SJCRH30 (cell line): Measurements from ENCODE around the gene WWOX. TPM values are rescaled to one million over a fixed set of nuclear protein-coding genes. Genes with fewer than 3 reads are reported as not detected.

Source experiments
- DNase-seq, 2 experiments: peaks; one replicate each; pipeline ENCODE4 v3.0.0-alpha.2; 2015 to 2020
- H3K27ac ChIP-seq: fragments of 250-450 bp; sonication (Bioruptor Pico); 2 replicates; pipeline ENCODE4 v1.5.1; 2020; ENCODE audit warnings: mild to moderate bottlenecking, moderate library complexity
- H3K27me3 ChIP-seq: fragments of 250-450 bp; sonication (Bioruptor Pico); 2 replicates; pipeline ENCODE4 v1.5.1; 2020; ENCODE audit warnings: mild to moderate bottlenecking, moderate library complexity
- H3K36me3 ChIP-seq: fragments of 250-450 bp; sonication (Bioruptor Pico); 2 replicates; pipeline ENCODE4 v1.5.1; 2020; ENCODE audit warnings: mild to moderate bottlenecking, moderate library complexity
- H3K4me1 ChIP-seq: fragments of 250-450 bp; sonication (Bioruptor Pico); 2 replicates; pipeline ENCODE4 v1.5.1; 2020; ENCODE audit warnings: mild to moderate bottlenecking, moderate library complexity
- H3K4me3 ChIP-seq: fragments of 250-450 bp; sonication (Bioruptor Pico); 2 replicates; pipeline ENCODE4 v1.5.1; 2020; ENCODE audit warnings: mild to moderate bottlenecking, moderate library complexity
- H3K9me3 ChIP-seq: fragments of 250-450 bp; sonication (Bioruptor Pico); replicated peaks from 2 replicates; pipeline ENCODE4 v1.5.1; 2020; ENCODE audit warnings: mild to moderate bottlenecking, moderate library complexity
- total RNA-seq: library from RNA; depleted of rRNA; stranded (reverse); fragments of >200 nt; shearing (Covaris generic); gene quantifications from 2 replicates; pipeline ENCODE4 v1.2.3, GENCODE V29; 2014

Gene WWOX
- total RNA-seq, 1 experiment from 2014 or later: 16.4 TPM

- DNase-seq: no peak
- no peaks in the 10 kb centered on the region for H3K9me3 ChIP-seq
- peaks cover 3% of the 10 kb centered on the region; the same call in 1 of the 2 replicates for H3K4me1 ChIP-seq
- H3K4me3 ChIP-seq: no peak overlapping the region
- no peaks in the 10 kb centered on the region for H3K36me3 ChIP-seq
- H3K27ac ChIP-seq: no peak overlapping the region
- no peaks in the 10 kb centered on the region for H3K27me3 ChIP-seq
These were observed 660.1 kb downstream of the WWOX start for GRCh38 chr16:78759596-78759995.

GRCh38 chr16:78760611-78761010 is 661.2 kb downstream of the WWOX start:
- DNase-seq: no peak
- Histone ChIP-seq H3K36me3 (no peaks in the 10 kb centered on the region), H3K4me3 (no peak overlapping the region), H3K9me3 (no peaks in the 10 kb centered on the region), H3K27me3 (no peaks in the 10 kb centered on the region), H3K4me1 (peaks cover 3% of the 10 kb centered on the region; the same call in 1 of the 2 replicates), H3K27ac (no peak overlapping the region)

GRCh38 chr16:78761427-78761826 is 662.0 kb downstream of the WWOX start:
- H3K27me3 ChIP-seq: no peaks in the 10 kb centered on the region
- H3K4me1 ChIP-seq: peaks cover 3% of the 10 kb centered on the region; the same call in 1 of the 2 replicates
- DNase-seq: peak in 1 of 2 experiments; percentile 20
- no peaks in the 10 kb centered on the region for H3K9me3 ChIP-seq
- no peak overlapping the region for H3K27ac ChIP-seq
- H3K4me3 ChIP-seq: no peak overlapping the region
- H3K36me3 ChIP-seq: no peaks in the 10 kb centered on the region

GRCh38 chr16:78762222-78762621 is 662.8 kb downstream of the WWOX start:
- DNase-seq: no peak

GRCh38 chr16:78763821-78764440 is 664.5 kb downstream of the WWOX start:
- Histone ChIP-seq H3K36me3 (no peaks in the 10 kb centered on the region), H3K9me3 (no peaks in the 10 kb centered on the region), H3K4me1 (peaks cover 3% of the 10 kb centered on the region; the same call in 1 of the 2 replicates), H3K27me3 (no peaks in the 10 kb centered on the region), H3K4me3 (no peak overlapping the region), H3K27ac (no peak overlapping the region)
- no peak for DNase-seq

More at GRCh38 chr16:78762222-78762621, 662.8 kb downstream of the WWOX start:
- Histone ChIP-seq H3K27me3 (no peaks in the 10 kb centered on the region), H3K27ac (no peak overlapping the region), H3K4me1 (peaks cover 3% of the 10 kb centered on the region; the same call in 1 of the 2 replicates), H3K36me3 (no peaks in the 10 kb centered on the region), H3K9me3 (no peaks in the 10 kb centered on the region), H3K4me3 (no peak overlapping the region)

GRCh38 chr16:78764478-78764877 is 665.0 kb downstream of the WWOX start:
- no peak for DNase-seq
- no peak overlapping the region for H3K27ac ChIP-seq
- H3K27me3 ChIP-seq: no peaks in the 10 kb centered on the region
- no peaks in the 10 kb centered on the region for H3K9me3 ChIP-seq
- H3K4me3 ChIP-seq: no peak overlapping the region
- H3K36me3 ChIP-seq: no peaks in the 10 kb centered on the region
- H3K4me1 ChIP-seq: peaks cover 3% of the 10 kb centered on the region; the same call in 1 of the 2 replicates

GRCh38 chr16:78768226-78768625 is 668.8 kb downstream of the WWOX start:
- no peaks in the 10 kb centered on the region for H3K27me3 ChIP-seq
- no peak for DNase-seq
- H3K27ac ChIP-seq: no peak overlapping the region
- no peaks in the 10 kb centered on the region for H3K9me3 ChIP-seq
- H3K4me1 ChIP-seq: no peaks in the 10 kb centered on the region
- no peaks in the 10 kb centered on the region for H3K36me3 ChIP-seq
- H3K4me3 ChIP-seq: no peak overlapping the region

GRCh38 chr16:78768718-78769117 is 669.3 kb downstream of the WWOX start:
- Histone ChIP-seq H3K4me1 (no peaks in the 10 kb centered on the region), H3K36me3 (no peaks in the 10 kb centered on the region), H3K9me3 (no peaks in the 10 kb centered on the region), H3K4me3 (no peak overlapping the region), H3K27ac (no peak overlapping the region), H3K27me3 (no peaks in the 10 kb centered on the region)
- no peak for DNase-seq

GRCh38 chr16:78770353-78771091 is 671.1 kb downstream of the WWOX start:
- H3K4me3 ChIP-seq: no peak overlapping the region
- no peaks in the 10 kb centered on the region for H3K36me3 ChIP-seq
- no peaks in the 10 kb centered on the region for H3K4me1 ChIP-seq
- peak; percentile 48 to 68 for DNase-seq
- no peaks in the 10 kb centered on the region for H3K27me3 ChIP-seq
- H3K27ac ChIP-seq: no peak overlapping the region
- no peaks in the 10 kb centered on the region for H3K9me3 ChIP-seq

GRCh38 chr16:78773291-78773702 is 673.8 kb downstream of the WWOX start:
- no peaks in the 10 kb centered on the region for H3K27me3 ChIP-seq
- DNase-seq: no peak
- no peak overlapping the region for H3K4me3 ChIP-seq
- H3K4me1 ChIP-seq: no peaks in the 10 kb centered on the region
- H3K36me3 ChIP-seq: no peaks in the 10 kb centered on the region
- no peaks in the 10 kb centered on the region for H3K9me3 ChIP-seq
- no peak overlapping the region for H3K27ac ChIP-seq

- H3K4me3 ChIP-seq: no peak overlapping the region
- no peaks in the 10 kb centered on the region for H3K36me3 ChIP-seq
- DNase-seq: no peak
- H3K27ac ChIP-seq: no peak overlapping the region
- no peaks in the 10 kb centered on the region for H3K4me1 ChIP-seq
- no peaks in the 10 kb centered on the region for H3K9me3 ChIP-seq
- H3K27me3 ChIP-seq: no peaks in the 10 kb centered on the region
These were observed 674.3 kb downstream of the WWOX start for GRCh38 chr16:78773706-78774105.

GRCh38 chr16:78775161-78775561 is 675.7 kb downstream of the WWOX start:
- Histone ChIP-seq H3K27ac (no peak overlapping the region), H3K36me3 (no peaks in the 10 kb centered on the region)

GRCh38 chr16:78778101-78779004 is 678.9 kb downstream of the WWOX start:
- Histone ChIP-seq H3K27ac (no peak overlapping the region), H3K4me3 (no peak overlapping the region), H3K9me3 (no peaks in the 10 kb centered on the region), H3K4me1 (no peaks in the 10 kb centered on the region), H3K36me3 (no peaks in the 10 kb centered on the region), H3K27me3 (no peaks in the 10 kb centered on the region)
- no peak for DNase-seq

More at GRCh38 chr16:78775161-78775561, 675.7 kb downstream of the WWOX start:
- no peaks in the 10 kb centered on the region for H3K27me3 ChIP-seq
- no peaks in the 10 kb centered on the region for H3K4me1 ChIP-seq
- no peak for DNase-seq
- no peaks in the 10 kb centered on the region for H3K9me3 ChIP-seq
- no peak overlapping the region for H3K4me3 ChIP-seq

GRCh38 chr16:78780808-78781207 is 681.4 kb downstream of the WWOX start:
- no peak overlapping the region for H3K4me3 ChIP-seq

GRCh38 chr16:78782572-78782971 is 683.1 kb downstream of the WWOX start:
- H3K9me3 ChIP-seq: no peaks in the 10 kb centered on the region
- no peak for DNase-seq
- no peak overlapping the region for H3K27ac ChIP-seq
- H3K27me3 ChIP-seq: no peaks in the 10 kb centered on the region
- no peaks in the 10 kb centered on the region for H3K4me1 ChIP-seq
- no peaks in the 10 kb centered on the region for H3K36me3 ChIP-seq
- no peak overlapping the region for H3K4me3 ChIP-seq

More at GRCh38 chr16:78780808-78781207, 681.4 kb downstream of the WWOX start:
- no peaks in the 10 kb centered on the region for H3K27me3 ChIP-seq
- no peak for DNase-seq
- H3K36me3 ChIP-seq: no peaks in the 10 kb centered on the region
- no peaks in the 10 kb centered on the region for H3K9me3 ChIP-seq
- H3K27ac ChIP-seq: no peak overlapping the region
- H3K4me1 ChIP-seq: no peaks in the 10 kb centered on the region
